ENCODE data around the gene TMC1.
"Not testable (repeated sequence)": the region's sequence is repeated elsewhere in the genome, so short reads cannot be mapped to it uniquely, and the experiment has no call there.

Gene TMC1

GRCh38 chr9:72521416-72521815 is at the start of gene TMC1:
TMC1 (plus strand) TSS chr9:72521608; CDS start chr9:72648649, 127,041 bp downstream.
- DNase-seq = not testable (repeated sequence)

- DNase-seq = no peak
Observed at GRCh38 chr9:72473474-72474261, 47.7 kb upstream of the TMC1 start.

- DNase-seq = no peak
Observed at GRCh38 chr9:72474676-72475075, 46.7 kb upstream of the TMC1 start.

GRCh38 chr9:72476100-72476499 is 45.3 kb upstream of the TMC1 start:
- no peak for DNase-seq

GRCh38 chr9:72476617-72477437 is 44.6 kb upstream of the TMC1 start:
- DNase-seq = no peak

- DNase-seq = no peak
Observed at GRCh38 chr9:72477930-72478518, 43.4 kb upstream of the TMC1 start.

GRCh38 chr9:72478966-72479365 is 42.4 kb upstream of the TMC1 start:
- DNase-seq = no peak

- DNase-seq = not testable (repeated sequence)
Observed at GRCh38 chr9:72480261-72480660, 41.1 kb upstream of the TMC1 start.

GRCh38 chr9:72480921-72481320 is 40.5 kb upstream of the TMC1 start:
- no peak for DNase-seq

GRCh38 chr9:72485821-72486593 is 35.4 kb upstream of the TMC1 start:
- DNase-seq = no peak

GRCh38 chr9:72486594-72486955 is 34.8 kb upstream of the TMC1 start:
- no peak for DNase-seq

GRCh38 chr9:72487665-72488064 is 33.7 kb upstream of the TMC1 start:
- not testable (repeated sequence) for DNase-seq

- DNase-seq = no peak
Observed at GRCh38 chr9:72489986-72490385, 31.4 kb upstream of the TMC1 start.

GRCh38 chr9:72491242-72491641 is 30.2 kb upstream of the TMC1 start:
- DNase-seq = no peak

- DNase-seq = no peak
Observed at GRCh38 chr9:72494051-72494450, 27.4 kb upstream of the TMC1 start.

- no peak for DNase-seq
Observed at GRCh38 chr9:72497447-72498046, 23.9 kb upstream of the TMC1 start.

GRCh38 chr9:72506615-72507014 is 14.8 kb upstream of the TMC1 start:
- DNase-seq = no peak

- no peak for DNase-seq
Observed at GRCh38 chr9:72509053-72509452, 12.4 kb upstream of the TMC1 start.

- DNase-seq = no peak
Observed at GRCh38 chr9:72509635-72510034, 11.8 kb upstream of the TMC1 start.

GRCh38 chr9:72521011-72521410 is 397 bp upstream of the TMC1 start:
- DNase-seq = not testable (repeated sequence)

- no peak for DNase-seq
Observed at GRCh38 chr9:72524820-72525540, 3.6 kb downstream of the TMC1 start.
